Measurements from ENCODE around the gene AFAP1.
A peak's percentile ranks its signal among the peaks of the same experiment; 100 is the strongest.

Gene AFAP1

GRCh38 chr4:7826909-7827306 is 112.8 kb downstream of the AFAP1 start:
- Histone ChIP-seq H3K36me3 (ENCODE audit: control insufficient read depth in 2 of 2, insufficient read depth in 2 of 2, low read length in 2 of 2) (peaks cover 10 to 19% of the 10 kb centered on the region in 2 donors), H3K9ac (ENCODE audit: low read length in 2 of 2) (no peak overlapping the region), H3K4me1 (ENCODE audit: control insufficient read depth, insufficient read depth, low read length) (peaks cover 37% of the 10 kb centered on the region), H3K27ac (ENCODE audit: low read length) (no peak overlapping the region), H3K27me3 (ENCODE audit: control insufficient read depth in 1 of 2, insufficient read depth in 2 of 2, low read length in 2 of 2) (no peaks in the 10 kb centered on the region), H3K4me3 (ENCODE audit: low read length in 2 of 2) (no peak overlapping the region), H3K9me3 (ENCODE audit: control insufficient read depth in 2 of 2, low read length in 2 of 2) (no peaks in the 10 kb centered on the region)

- no peaks in the 10 kb centered on the region for H3K9me3 ChIP-seq (ENCODE audit: control insufficient read depth in 2 of 2, low read length in 2 of 2)
- H3K36me3 ChIP-seq (ENCODE audit: control insufficient read depth in 2 of 2, insufficient read depth in 2 of 2, low read length in 2 of 2): peaks cover 10 to 14% of the 10 kb centered on the region in 2 donors
- no peaks in the 10 kb centered on the region for H3K27me3 ChIP-seq (ENCODE audit: control insufficient read depth in 1 of 2, insufficient read depth in 2 of 2, low read length in 2 of 2)
- H3K9ac ChIP-seq (ENCODE audit: low read length in 2 of 2): no peak overlapping the region
- H3K27ac ChIP-seq (ENCODE audit: low read length): no peak overlapping the region
- peaks cover 41% of the 10 kb centered on the region for H3K4me1 ChIP-seq (ENCODE audit: control insufficient read depth, insufficient read depth, low read length)
- H3K4me3 ChIP-seq (ENCODE audit: low read length in 2 of 2): no peak overlapping the region
These were observed 113.3 kb downstream of the AFAP1 start for GRCh38 chr4:7826176-7826908.

- Histone ChIP-seq H3K27me3 (ENCODE audit: control insufficient read depth in 1 of 2, insufficient read depth in 2 of 2, low read length in 2 of 2) (no peaks in the 10 kb centered on the region), H3K9ac (ENCODE audit: low read length in 2 of 2) (no peak overlapping the region), H3K27ac (ENCODE audit: low read length) (peak overlapping the region; percentile 89)
These were observed 115.4 kb downstream of the AFAP1 start for GRCh38 chr4:7824218-7824617.

GRCh38 chr4:7823416-7823824 is 116.2 kb downstream of the AFAP1 start:
- Histone ChIP-seq H3K4me3 (ENCODE audit: low read length in 2 of 2) (peak overlapping the region in 1 of 2 donors; percentile 23), H3K4me1 (ENCODE audit: control insufficient read depth, insufficient read depth, low read length) (peaks cover 57% of the 10 kb centered on the region), H3K36me3 (ENCODE audit: control insufficient read depth in 2 of 2, insufficient read depth in 2 of 2, low read length in 2 of 2) (peaks cover 8 to 10% of the 10 kb centered on the region in 2 donors), H3K27ac (ENCODE audit: low read length) (peak overlapping the region; percentile 89), H3K9ac (ENCODE audit: low read length in 2 of 2) (peak overlapping the region; percentile 50 to 52), H3K27me3 (ENCODE audit: control insufficient read depth in 1 of 2, insufficient read depth in 2 of 2, low read length in 2 of 2) (no peaks in the 10 kb centered on the region), H3K9me3 (ENCODE audit: control insufficient read depth in 2 of 2, low read length in 2 of 2) (no peaks in the 10 kb centered on the region)

More at GRCh38 chr4:7824218-7824617, 115.4 kb downstream of the AFAP1 start:
- Histone ChIP-seq H3K4me1 (ENCODE audit: control insufficient read depth, insufficient read depth, low read length) (peaks cover 56% of the 10 kb centered on the region), H3K4me3 (ENCODE audit: low read length in 2 of 2) (peak overlapping the region in 1 of 2 donors; percentile 9), H3K36me3 (ENCODE audit: control insufficient read depth in 2 of 2, insufficient read depth in 2 of 2, low read length in 2 of 2) (peaks cover 10 to 11% of the 10 kb centered on the region in 2 donors), H3K9me3 (ENCODE audit: control insufficient read depth in 2 of 2, low read length in 2 of 2) (no peaks in the 10 kb centered on the region)

- peaks cover 56% of the 10 kb centered on the region for H3K4me1 ChIP-seq (ENCODE audit: control insufficient read depth, insufficient read depth, low read length)
- peak overlapping the region; percentile 50 to 52 for H3K9ac ChIP-seq (ENCODE audit: low read length in 2 of 2)
- peaks cover 10 to 11% of the 10 kb centered on the region in 2 donors for H3K36me3 ChIP-seq (ENCODE audit: control insufficient read depth in 2 of 2, insufficient read depth in 2 of 2, low read length in 2 of 2)
- H3K4me3 ChIP-seq (ENCODE audit: low read length in 2 of 2): no peak overlapping the region
- H3K27ac ChIP-seq (ENCODE audit: low read length): peak overlapping the region; percentile 89
- no peaks in the 10 kb centered on the region for H3K9me3 ChIP-seq (ENCODE audit: control insufficient read depth in 2 of 2, low read length in 2 of 2)
- H3K27me3 ChIP-seq (ENCODE audit: control insufficient read depth in 1 of 2, insufficient read depth in 2 of 2, low read length in 2 of 2): no peaks in the 10 kb centered on the region
These were observed 116.8 kb downstream of the AFAP1 start for GRCh38 chr4:7822877-7823276.

GRCh38 chr4:7822137-7822505 is 117.5 kb downstream of the AFAP1 start:
- H3K4me3 ChIP-seq (ENCODE audit: low read length in 2 of 2): peak overlapping the region in 1 of 2 donors; percentile 9
- peaks cover 9 to 10% of the 10 kb centered on the region in 2 donors for H3K36me3 ChIP-seq (ENCODE audit: control insufficient read depth in 2 of 2, insufficient read depth in 2 of 2, low read length in 2 of 2)
- H3K27ac ChIP-seq (ENCODE audit: low read length): peak overlapping the region; percentile 89
- H3K27me3 ChIP-seq (ENCODE audit: control insufficient read depth in 1 of 2, insufficient read depth in 2 of 2, low read length in 2 of 2): no peaks in the 10 kb centered on the region
- H3K9me3 ChIP-seq (ENCODE audit: control insufficient read depth in 2 of 2, low read length in 2 of 2): no peaks in the 10 kb centered on the region
- peaks cover 56% of the 10 kb centered on the region for H3K4me1 ChIP-seq (ENCODE audit: control insufficient read depth, insufficient read depth, low read length)
- H3K9ac ChIP-seq (ENCODE audit: low read length in 2 of 2): peak overlapping the region in 1 of 2 donors; percentile 41

- peak overlapping the region; percentile 9 to 29 for H3K4me3 ChIP-seq (ENCODE audit: low read length in 2 of 2)
- H3K27me3 ChIP-seq (ENCODE audit: control insufficient read depth in 1 of 2, insufficient read depth in 2 of 2, low read length in 2 of 2): no peaks in the 10 kb centered on the region
- peaks cover 9 to 11% of the 10 kb centered on the region in 2 donors for H3K36me3 ChIP-seq (ENCODE audit: control insufficient read depth in 2 of 2, insufficient read depth in 2 of 2, low read length in 2 of 2)
- H3K27ac ChIP-seq (ENCODE audit: low read length): peak overlapping the region; percentile 89
- no peaks in the 10 kb centered on the region for H3K9me3 ChIP-seq (ENCODE audit: control insufficient read depth in 2 of 2, low read length in 2 of 2)
- H3K9ac ChIP-seq (ENCODE audit: low read length in 2 of 2): peak overlapping the region in 1 of 2 donors; percentile 41
- peaks cover 56% of the 10 kb centered on the region for H3K4me1 ChIP-seq (ENCODE audit: control insufficient read depth, insufficient read depth, low read length)
These were observed 118.2 kb downstream of the AFAP1 start for GRCh38 chr4:7821245-7822136.

- peak overlapping the region; percentile 76 for H3K27ac ChIP-seq (ENCODE audit: low read length)
- H3K36me3 ChIP-seq (ENCODE audit: control insufficient read depth in 2 of 2, insufficient read depth in 2 of 2, low read length in 2 of 2): peaks cover 4 to 13% of the 10 kb centered on the region in 2 donors
- peak overlapping the region in 1 of 2 donors; percentile 22 for H3K4me3 ChIP-seq (ENCODE audit: low read length in 2 of 2)
- peaks cover 61% of the 10 kb centered on the region for H3K4me1 ChIP-seq (ENCODE audit: control insufficient read depth, insufficient read depth, low read length)
- H3K27me3 ChIP-seq (ENCODE audit: control insufficient read depth in 1 of 2, insufficient read depth in 2 of 2, low read length in 2 of 2): no peaks in the 10 kb centered on the region
- H3K9ac ChIP-seq (ENCODE audit: low read length in 2 of 2): peak overlapping the region in 1 of 2 donors; percentile 5
- H3K9me3 ChIP-seq (ENCODE audit: control insufficient read depth in 2 of 2, low read length in 2 of 2): no peaks in the 10 kb centered on the region
These were observed 119.4 kb downstream of the AFAP1 start for GRCh38 chr4:7820031-7820818.

- peaks cover 61% of the 10 kb centered on the region for H3K4me1 ChIP-seq (ENCODE audit: control insufficient read depth, insufficient read depth, low read length)
- H3K36me3 ChIP-seq (ENCODE audit: control insufficient read depth in 2 of 2, insufficient read depth in 2 of 2, low read length in 2 of 2): peaks cover 10 to 18% of the 10 kb centered on the region in 2 donors
- H3K4me3 ChIP-seq (ENCODE audit: low read length in 2 of 2): no peak overlapping the region
- H3K27me3 ChIP-seq (ENCODE audit: control insufficient read depth in 1 of 2, insufficient read depth in 2 of 2, low read length in 2 of 2): no peaks in the 10 kb centered on the region
- H3K27ac ChIP-seq (ENCODE audit: low read length): peak overlapping the region; percentile 76
- no peaks in the 10 kb centered on the region for H3K9me3 ChIP-seq (ENCODE audit: control insufficient read depth in 2 of 2, low read length in 2 of 2)
- no peak overlapping the region for H3K9ac ChIP-seq (ENCODE audit: low read length in 2 of 2)
These were observed 120.2 kb downstream of the AFAP1 start for GRCh38 chr4:7819446-7819845.

GRCh38 chr4:7818399-7818911 is 121.2 kb downstream of the AFAP1 start:
- H3K9ac ChIP-seq (ENCODE audit: low read length in 2 of 2): no peak overlapping the region
- peak overlapping the region; percentile 76 for H3K27ac ChIP-seq (ENCODE audit: low read length)
- H3K9me3 ChIP-seq (ENCODE audit: control insufficient read depth in 2 of 2, low read length in 2 of 2): no peaks in the 10 kb centered on the region
- H3K36me3 ChIP-seq (ENCODE audit: control insufficient read depth in 2 of 2, insufficient read depth in 2 of 2, low read length in 2 of 2): peaks cover 12 to 26% of the 10 kb centered on the region in 2 donors
- H3K27me3 ChIP-seq (ENCODE audit: control insufficient read depth in 1 of 2, insufficient read depth in 2 of 2, low read length in 2 of 2): no peaks in the 10 kb centered on the region
- H3K4me1 ChIP-seq (ENCODE audit: control insufficient read depth, insufficient read depth, low read length): peaks cover 59% of the 10 kb centered on the region
- H3K4me3 ChIP-seq (ENCODE audit: low read length in 2 of 2): no peak overlapping the region
